SH-SY5Y (cell line): ENCODE measurements around the gene CCT5.

Source experiments
- GATA2 ChIP-seq: IDR thresholded peaks from 2 replicates; pipeline ENCODE4 v1.6.1; 2011; ENCODE audit warnings: mild to moderate bottlenecking, low read depth, low read length
- GATA3 ChIP-seq: IDR thresholded peaks from 2 replicates; pipeline ENCODE4 v1.6.1; 2011; ENCODE audit warnings: low read depth, mild to moderate bottlenecking, low read length, moderate library complexity

GRCh38 chr5:10289991-10290390, 39.9 kb downstream of the CCT5 start:
- TF ChIP-seq GATA2 (no peak), GATA3 (no peak)
